ENCODE measurements around the gene MGMT.

MGMT gene

GRCh38 chr10:129522041-129522585 is 55.1 kb downstream of the MGMT start:
- no peak for DNase-seq

GRCh38 chr10:129523031-129523722 is 56.1 kb downstream of the MGMT start:
- no peak for DNase-seq

- DNase-seq, result no peak
These were observed 56.8 kb downstream of the MGMT start for GRCh38 chr10:129523723-129524316.

GRCh38 chr10:129524936-129525335 is 57.9 kb downstream of the MGMT start:
- DNase-seq, result no peak

- no peak for DNase-seq
These were observed 58.4 kb downstream of the MGMT start for GRCh38 chr10:129525401-129525801.

GRCh38 chr10:129526943-129527342 is 59.9 kb downstream of the MGMT start:
- DNase-seq, result no peak

GRCh38 chr10:129528376-129528978 is 61.4 kb downstream of the MGMT start:
- DNase-seq, result no peak

- DNase-seq, result no peak
These were observed 63.5 kb downstream of the MGMT start for GRCh38 chr10:129530581-129530980.

- DNase-seq, result no peak
These were observed 64.3 kb downstream of the MGMT start for GRCh38 chr10:129531195-129531968.

- DNase-seq, result no peak
These were observed 65.1 kb downstream of the MGMT start for GRCh38 chr10:129531969-129532660.

- no peak for DNase-seq
These were observed 65.8 kb downstream of the MGMT start for GRCh38 chr10:129532838-129533237.

- DNase-seq, result no peak
These were observed 66.2 kb downstream of the MGMT start for GRCh38 chr10:129533281-129533680.

GRCh38 chr10:129534826-129535225 is 67.8 kb downstream of the MGMT start:
- no peak for DNase-seq

GRCh38 chr10:129536336-129536735 is 69.3 kb downstream of the MGMT start:
- no peak for DNase-seq

- DNase-seq, result no peak
These were observed 70.1 kb downstream of the MGMT start for GRCh38 chr10:129537151-129537550.

GRCh38 chr10:129538236-129538635 is 71.2 kb downstream of the MGMT start:
- DNase-seq, result no peak

GRCh38 chr10:129541200-129541599 is 74.2 kb downstream of the MGMT start:
- DNase-seq, result no peak

- no peak for DNase-seq
These were observed 74.9 kb downstream of the MGMT start for GRCh38 chr10:129541748-129542487.

GRCh38 chr10:129542589-129542988 is 75.5 kb downstream of the MGMT start:
- no peak for DNase-seq

- DNase-seq, result no peak
These were observed 77.5 kb downstream of the MGMT start for GRCh38 chr10:129544205-129545202.

- no peak for DNase-seq
These were observed 78.2 kb downstream of the MGMT start for GRCh38 chr10:129545261-129545660.
